Germinal center (tissue), 1 donor: Measurements from ENCODE around the gene PPP1R3E.

Experiments
- DNase-seq: peaks from one replicate; pipeline ENCODE4 v3.0.0; 2012; ENCODE audit warnings: mixed read lengths, low spot score

The PPP1R3E gene

DNA sequence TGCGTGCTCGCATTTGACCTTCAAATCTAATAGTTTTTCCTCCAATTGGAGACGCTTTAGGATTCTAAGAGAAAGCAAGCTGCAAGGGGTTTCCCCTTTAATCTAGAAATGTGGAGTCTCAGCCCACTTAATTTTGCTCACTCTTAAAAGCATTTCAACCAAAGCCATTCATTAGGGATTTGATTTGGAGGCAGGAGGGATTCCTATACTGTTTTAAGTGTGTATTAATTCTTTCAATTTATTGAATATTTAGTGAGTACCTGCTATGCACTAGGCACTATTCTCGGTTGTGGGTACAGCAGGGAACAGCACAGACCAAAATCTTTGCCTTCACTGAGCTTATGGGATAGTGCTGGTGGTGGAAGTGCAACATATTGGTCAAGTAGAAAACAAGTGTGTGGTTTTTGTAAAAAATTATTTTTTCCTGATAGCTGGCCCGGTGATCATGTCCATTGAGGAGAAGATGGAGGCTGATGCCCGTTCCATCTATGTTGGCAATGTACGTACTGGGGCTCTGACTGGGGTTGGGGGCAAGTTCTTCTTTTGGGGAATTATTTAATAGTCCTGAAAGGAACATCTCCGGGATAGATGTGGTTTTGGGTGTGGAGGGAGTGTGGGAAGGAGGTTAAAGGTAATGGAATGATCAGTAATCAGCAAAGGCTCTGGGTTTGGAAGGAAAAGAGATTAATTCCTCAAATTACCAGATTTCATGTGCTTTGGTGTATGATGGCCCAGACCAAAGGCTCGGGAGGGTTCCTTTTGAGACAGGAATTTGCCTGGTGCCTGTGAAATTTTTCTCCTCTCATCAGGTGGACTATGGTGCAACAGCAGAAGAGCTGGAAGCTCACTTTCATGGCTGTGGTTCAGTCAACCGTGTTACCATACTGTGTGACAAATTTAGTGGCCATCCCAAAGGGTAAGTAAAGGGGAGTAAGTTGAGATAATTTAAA is 20.2 kb upstream of the PPP1R3E start:
- DNase-seq = no peak

- DNase-seq = peak; percentile 51
Measured at GRCh38 chr14:23321572-23322547, 19.2 kb upstream of the PPP1R3E start.

GRCh38 chr14:23320584-23321571 is 18.2 kb upstream of the PPP1R3E start, which contains the start of gene PABPN1:
TSS of gene PABPN1 (plus strand) at chr14:23321457. CDS start at chr14:23321470, 13 bp downstream.
- peak; percentile 99 for DNase-seq

DNA sequence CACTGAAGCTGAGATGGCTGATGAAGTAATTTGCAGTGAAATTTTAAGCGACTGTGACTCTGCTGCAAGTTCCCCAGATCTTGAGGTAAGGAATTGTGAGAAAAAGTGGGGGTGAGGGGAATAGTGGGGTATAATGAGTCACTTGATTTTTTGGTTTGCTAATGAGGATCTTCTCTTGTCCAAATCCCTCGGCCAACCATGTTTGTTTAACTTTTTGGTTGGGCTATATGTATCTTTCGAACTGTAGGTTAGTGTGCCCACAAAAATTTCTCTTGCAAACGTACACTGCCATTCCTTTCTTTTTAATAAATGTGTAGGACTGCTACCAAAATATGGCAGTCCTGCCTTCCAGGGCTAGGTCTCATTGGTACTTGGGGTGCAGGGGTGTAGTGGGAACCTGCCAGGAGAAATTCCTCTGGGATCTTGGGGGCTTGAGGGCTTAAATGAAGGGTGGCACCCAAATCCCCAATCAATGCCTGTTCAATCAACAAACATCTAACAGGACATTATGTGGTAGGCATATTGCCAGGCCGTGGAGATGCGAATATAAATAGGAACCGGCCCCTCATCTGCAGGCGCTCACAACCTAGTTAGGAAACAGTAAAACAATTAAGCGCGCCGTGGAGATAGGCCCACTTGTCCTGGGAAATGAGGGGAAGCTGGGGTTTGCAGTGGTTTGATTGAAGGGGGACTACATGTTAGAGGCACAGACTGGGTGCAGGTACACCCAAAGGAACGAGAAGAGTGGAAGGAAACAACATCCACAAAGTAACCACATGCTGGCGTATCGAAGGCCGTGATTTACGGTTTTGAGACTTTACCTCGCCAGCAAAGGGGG is 17.3 kb upstream of the PPP1R3E start:
- DNase-seq = no peak

- DNase-seq = no peak
Measured at GRCh38 chr14:23316300-23316699, 13.6 kb upstream of the PPP1R3E start.

GRCh38 chr14:23310546-23310945 is 7.9 kb upstream of the PPP1R3E start:
- DNase-seq = no peak

- no peak for DNase-seq
Measured at GRCh38 chr14:23308721-23309445, 6.2 kb upstream of the PPP1R3E start.

DNA sequence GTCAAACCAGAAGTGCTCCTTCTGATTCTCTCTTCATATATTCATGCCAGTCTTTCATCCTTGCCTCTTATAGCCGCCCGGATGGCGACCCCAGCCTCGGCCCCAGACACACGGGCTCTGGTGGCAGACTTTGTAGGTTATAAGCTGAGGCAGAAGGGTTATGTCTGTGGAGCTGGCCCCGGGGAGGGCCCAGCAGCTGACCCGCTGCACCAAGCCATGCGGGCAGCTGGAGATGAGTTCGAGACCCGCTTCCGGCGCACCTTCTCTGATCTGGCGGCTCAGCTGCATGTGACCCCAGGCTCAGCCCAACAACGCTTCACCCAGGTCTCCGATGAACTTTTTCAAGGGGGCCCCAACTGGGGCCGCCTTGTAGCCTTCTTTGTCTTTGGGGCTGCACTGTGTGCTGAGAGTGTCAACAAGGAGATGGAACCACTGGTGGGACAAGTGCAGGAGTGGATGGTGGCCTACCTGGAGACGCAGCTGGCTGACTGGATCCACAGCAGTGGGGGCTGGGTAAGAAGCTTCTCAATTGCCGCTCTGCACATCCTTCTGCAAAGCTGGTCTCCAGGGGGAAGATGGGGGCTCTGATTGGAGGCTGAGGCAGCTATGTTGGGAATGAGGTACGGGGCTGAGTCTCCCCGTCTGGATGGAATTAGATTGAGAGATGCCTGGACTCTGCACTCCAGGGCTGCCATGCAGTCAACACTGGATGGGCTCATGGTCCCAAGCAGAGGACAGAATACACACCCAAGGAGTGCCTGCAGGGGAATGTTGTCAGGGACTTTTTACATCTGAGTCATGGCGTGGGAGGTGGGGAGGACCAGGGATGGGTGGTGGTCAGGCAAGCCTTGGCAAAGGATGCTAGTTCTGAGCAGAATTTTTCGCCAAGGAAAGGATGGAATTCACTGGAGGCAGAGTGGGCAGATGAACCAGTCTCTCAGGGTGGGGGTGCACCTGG is 5.3 kb upstream of the PPP1R3E start:
- DNase-seq = no peak

DNA sequence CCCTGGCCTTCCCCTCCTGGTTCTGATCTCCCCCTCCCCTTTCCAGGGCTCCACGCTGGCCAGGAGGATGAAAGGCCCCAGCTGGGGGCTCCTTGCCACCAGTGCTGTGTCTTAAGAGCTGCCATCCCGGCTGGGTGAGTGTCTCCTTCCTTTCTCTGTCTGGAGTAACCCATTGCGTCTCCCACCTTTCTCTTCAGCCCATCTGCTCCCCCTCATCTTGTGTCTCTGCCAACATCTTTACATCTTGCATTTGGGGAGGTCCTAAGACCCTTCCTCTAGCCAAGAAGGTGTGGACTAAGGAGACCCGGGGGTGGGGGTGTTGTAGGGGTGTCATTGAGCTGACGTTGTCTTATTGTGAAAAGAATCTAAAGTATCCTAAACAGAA is 4.5 kb upstream of the PPP1R3E start:
- no peak for DNase-seq

DNA sequence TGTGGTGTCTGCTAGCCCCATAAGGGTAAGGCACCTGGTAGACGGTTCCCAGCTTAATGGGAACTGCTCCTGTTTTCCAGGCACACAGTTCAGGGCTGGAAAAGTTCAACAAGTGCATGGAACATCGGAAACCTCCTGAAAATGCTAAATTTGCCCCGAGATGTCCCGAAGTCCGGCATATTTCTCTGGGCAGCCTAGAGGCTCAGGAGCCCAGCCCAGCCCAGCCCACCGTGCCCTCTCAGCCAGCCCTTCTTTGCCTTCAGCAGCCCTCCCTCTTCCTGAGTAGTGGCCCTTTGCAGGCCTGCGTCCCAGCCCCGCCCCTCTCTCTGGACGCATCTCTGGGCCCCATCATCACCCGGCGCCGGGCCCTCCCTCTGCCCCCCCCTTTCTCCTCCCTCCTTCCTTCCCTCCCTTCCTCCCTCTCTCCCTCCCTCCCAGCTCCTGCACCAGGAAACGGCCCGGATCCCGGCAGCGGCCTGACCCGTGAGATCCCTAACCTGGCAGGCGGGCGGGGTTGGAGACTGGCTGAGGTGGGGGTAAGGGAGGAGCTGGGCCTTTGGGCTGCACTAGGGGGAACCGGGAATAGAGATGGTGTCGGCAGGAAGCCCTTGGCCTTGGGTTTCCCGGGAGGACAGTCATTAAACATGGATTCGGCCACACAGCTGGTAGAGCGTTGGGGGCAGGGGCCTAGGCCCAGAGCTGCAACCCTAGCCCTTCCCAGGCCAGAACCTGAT is 3.9 kb upstream of the PPP1R3E start, which contains the start of gene BCL2L2:
Gene BCL2L2 (plus strand): TSS at position 422 of the 734 bp plus-strand sequence. CDS start 935 bp downstream, outside the sequence.
- peak; percentile 44 for DNase-seq

DNA sequence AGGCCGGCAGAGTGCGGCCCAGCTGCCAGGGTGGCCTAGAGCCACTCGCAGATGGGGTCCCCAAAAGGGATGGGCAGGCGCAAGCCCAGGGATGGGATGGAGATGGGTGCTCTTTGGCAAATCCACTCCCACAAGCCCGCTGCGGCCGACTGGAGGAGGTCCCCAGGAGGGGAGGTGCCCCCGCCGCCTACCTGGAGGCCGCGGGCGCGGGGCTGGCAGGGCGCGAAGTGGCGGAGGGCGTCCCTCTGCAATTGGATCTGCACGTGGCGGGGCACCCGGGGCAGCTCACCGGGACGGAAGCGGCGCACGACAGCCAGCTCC is 730 bp downstream of the PPP1R3E start:
- DNase-seq = no peak

DNA sequence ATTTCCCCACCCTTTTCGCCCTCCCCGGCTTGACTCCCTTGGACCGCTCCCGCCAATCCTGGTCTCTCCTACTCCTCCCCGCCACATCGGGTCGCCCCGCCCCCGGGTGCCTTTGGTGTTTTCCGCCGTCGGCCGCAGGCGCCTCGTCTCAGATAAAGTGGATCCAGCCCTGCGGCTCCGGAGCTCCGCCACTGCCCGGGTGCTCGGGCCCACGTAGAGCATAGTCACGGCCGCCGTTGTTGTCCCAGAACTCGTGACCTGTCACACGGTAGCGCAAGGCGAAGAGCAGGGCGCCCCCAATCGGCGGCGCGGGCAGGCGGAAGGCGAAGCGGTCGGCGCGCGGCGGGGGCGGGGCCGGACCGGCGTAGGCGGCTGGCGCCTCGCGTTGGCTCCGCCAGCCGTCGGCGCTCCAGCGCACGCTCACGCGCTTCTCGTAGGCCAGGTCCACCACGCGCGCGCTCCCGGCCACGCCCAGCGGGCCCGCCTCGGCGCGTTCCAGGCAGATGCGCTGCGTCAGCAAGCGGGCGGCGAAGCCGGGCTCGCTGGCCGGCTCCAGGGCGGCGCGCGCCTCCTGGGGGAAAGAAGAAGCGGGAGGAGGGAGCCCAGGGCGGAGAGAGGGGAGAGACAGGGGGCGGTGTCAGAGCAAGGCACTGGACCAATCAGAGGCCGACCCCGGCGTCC is 1.2 kb downstream of the PPP1R3E start:
- peak; percentile 97 for DNase-seq

DNA sequence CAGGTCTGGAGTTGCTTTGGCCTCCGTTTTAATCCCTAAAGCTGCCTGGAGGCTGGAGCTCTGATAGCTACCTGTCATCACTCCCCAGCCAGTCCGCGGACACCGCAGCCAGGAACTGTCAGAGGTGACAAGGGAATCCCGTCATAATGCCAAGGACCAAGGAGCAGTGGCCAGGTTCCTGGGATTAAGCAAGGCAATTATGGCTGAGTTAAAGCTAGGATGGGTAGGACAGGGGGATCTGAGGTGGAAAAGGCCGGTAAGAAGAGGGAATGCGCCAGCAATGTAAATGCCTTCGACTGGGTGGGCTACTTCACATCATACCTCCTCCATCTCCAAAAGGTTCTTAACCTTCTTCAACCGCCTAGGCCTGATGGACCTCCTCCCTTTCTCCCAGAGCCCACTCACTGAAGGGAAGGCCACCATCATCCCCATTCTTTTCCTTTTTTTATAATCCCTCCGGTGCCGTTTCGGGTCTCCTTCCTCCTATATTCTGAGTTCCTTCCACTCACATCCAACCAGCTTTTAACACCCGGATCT is 1.9 kb downstream of the PPP1R3E start:
- no peak for DNase-seq

DNA sequence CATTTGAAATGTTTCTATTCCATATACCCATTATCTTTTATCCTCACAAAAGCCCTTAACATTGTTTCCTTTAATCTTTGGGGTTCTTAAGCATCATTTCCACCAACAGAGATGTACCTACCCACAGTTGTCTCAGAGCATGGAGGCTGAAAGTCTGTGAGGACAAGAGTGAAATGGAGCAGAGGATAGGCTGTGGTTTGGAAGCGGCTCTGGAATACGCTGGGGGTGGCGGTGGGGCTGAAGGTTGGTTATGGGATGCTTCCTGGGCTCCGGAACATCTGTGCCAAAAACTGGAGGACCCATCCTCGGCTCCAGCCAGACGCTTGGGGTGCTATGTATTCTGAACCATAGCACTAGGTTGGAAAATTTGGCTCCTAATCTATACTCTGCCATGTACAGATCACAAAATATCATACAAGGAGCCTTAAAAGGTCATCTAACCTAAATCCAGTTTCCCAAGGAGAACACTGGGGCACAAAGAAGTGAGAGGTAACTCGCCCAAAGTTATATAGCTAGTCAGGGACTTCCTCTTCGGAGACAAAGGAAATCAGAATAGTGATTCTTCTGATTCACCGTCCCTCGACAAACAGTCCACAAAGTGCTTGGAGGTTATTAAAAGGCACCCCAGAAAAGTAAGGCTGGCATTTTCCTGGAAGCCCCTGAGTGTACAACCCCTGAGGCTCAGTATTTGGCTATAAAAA is 2.5 kb downstream of the PPP1R3E start:
- no peak for DNase-seq

GRCh38 chr14:23299211-23299957 is 3.3 kb downstream of the PPP1R3E start:
- DNase-seq = no peak
